ENCODE measurements around the gene DLX5. TPM values are rescaled to one million over a fixed set of nuclear protein-coding genes. Genes with fewer than 3 reads are reported as not detected.

DLX5 gene
- total RNA-seq, 2 experiments from 2014 or later: not detected

DNA sequence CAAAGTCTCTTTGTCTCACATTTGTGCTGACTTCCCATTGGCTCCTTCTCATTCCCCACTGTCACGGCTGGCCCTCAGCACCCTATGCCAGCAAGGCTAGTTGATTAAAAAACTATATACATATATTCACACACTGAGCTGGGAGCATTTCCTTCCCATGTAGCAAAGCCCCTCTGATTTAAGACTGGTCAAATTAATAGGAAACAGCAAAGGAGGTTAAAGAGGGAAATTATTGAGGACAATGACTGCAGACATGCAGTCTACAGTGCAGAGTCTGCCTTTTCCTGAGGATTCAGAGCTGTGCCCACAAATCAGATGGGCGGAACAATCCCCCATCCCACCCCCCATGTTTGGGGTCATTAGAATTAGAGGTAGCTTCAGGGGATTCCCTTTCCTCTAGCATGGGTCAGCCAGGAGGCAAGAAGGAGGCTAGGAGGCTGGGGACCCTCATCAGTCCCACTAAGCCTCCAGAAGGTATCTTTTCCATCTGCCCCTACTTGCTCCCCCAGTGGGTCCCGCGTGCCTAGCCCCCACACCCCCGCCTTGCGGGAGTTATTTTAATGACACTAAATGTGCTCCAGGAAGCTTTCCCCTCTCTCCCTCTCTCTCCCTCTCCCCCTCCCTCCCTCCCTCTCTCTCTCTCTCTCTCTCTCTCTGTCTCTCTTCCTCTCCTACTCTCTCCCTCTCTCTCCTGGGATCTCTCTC lies 29.1 kb downstream of the DLX5 start:
- Mint-ChIP-seq H3K4me3 (no peak overlapping the region), H3K27me3 (peaks cover 88% of the 10 kb centered on the region), H3K9me3 (peaks cover 2% of the 10 kb centered on the region), H3K27ac (no peak overlapping the region), H3K36me3 (ENCODE audit: low read depth) (no peaks in the 10 kb centered on the region), H3K4me1 (ENCODE audit: low read depth) (peaks cover 5% of the 10 kb centered on the region)
- DNase-seq: no peak
- ChIA-PET CTCF (no interaction called here), POLR2A (no interaction called here)
- TF ChIP-seq, protein P1, sequence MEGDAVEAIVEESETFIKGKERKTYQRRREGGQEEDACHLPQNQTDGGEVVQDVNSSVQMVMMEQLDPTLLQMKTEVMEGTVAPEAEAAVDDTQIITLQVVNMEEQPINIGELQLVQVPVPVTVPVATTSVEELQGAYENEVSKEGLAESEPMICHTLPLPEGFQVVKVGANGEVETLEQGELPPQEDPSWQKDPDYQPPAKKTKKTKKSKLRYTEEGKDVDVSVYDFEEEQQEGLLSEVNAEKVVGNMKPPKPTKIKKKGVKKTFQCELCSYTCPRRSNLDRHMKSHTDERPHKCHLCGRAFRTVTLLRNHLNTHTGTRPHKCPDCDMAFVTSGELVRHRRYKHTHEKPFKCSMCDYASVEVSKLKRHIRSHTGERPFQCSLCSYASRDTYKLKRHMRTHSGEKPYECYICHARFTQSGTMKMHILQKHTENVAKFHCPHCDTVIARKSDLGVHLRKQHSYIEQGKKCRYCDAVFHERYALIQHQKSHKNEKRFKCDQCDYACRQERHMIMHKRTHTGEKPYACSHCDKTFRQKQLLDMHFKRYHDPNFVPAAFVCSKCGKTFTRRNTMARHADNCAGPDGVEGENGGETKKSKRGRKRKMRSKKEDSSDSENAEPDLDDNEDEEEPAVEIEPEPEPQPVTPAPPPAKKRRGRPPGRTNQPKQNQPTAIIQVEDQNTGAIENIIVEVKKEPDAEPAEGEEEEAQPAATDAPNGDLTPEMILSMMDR (IDR thresholded peaks at IDR 0.05): no peak
- intact Hi-C loops (cut with micrococcal nuclease): no loop called here
- no peak for ATAC-seq

DNA sequence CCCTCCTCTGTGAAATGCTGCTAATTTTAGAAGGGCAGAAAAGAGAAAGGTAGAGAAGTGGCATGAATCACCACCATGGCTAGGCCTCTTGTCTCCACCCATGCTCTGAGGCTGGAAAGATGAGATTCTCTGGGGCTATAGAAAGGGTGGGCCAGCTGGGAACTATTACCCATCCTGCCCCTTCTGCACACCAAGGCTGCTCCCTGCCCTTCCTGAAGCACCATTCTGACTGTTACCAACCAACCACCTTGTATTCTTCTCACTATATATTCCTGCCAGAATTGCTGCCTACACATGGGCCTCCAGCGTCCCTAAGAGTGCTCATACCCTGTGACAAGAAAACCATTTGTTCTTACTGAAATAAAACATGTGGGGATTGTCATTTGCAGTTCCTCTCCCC lies 30.7 kb downstream of the DLX5 start:
- H3K27ac Mint-ChIP-seq: no peak overlapping the region
- ATAC-seq (no peak), DNase-seq (no peak)
- ChIA-PET POLR2A (interaction anchor here (1.0 kb wide), 2 partner anchors 25 to 26 kb away, joined by 3 read pairs; no protein-coding TSS in a partner anchor), CTCF (no interaction called here)
- TF ChIP-seq, protein P1 (IDR thresholded peaks at IDR 0.05): no peak
- H3K27me3 Mint-ChIP-seq: peaks cover 86% of the 10 kb centered on the region
- no peak overlapping the region for H3K4me3 Mint-ChIP-seq
- peaks cover 2% of the 10 kb centered on the region for H3K9me3 Mint-ChIP-seq
- no peaks in the 10 kb centered on the region for H3K36me3 Mint-ChIP-seq (ENCODE audit: low read depth)
- peaks cover 5% of the 10 kb centered on the region for H3K4me1 Mint-ChIP-seq (ENCODE audit: low read depth)
- intact Hi-C loops (cut with micrococcal nuclease): loop anchor here (5.0 kb wide), 1 partner anchor 33 kb away; no protein-coding TSS in a partner anchor

DNA sequence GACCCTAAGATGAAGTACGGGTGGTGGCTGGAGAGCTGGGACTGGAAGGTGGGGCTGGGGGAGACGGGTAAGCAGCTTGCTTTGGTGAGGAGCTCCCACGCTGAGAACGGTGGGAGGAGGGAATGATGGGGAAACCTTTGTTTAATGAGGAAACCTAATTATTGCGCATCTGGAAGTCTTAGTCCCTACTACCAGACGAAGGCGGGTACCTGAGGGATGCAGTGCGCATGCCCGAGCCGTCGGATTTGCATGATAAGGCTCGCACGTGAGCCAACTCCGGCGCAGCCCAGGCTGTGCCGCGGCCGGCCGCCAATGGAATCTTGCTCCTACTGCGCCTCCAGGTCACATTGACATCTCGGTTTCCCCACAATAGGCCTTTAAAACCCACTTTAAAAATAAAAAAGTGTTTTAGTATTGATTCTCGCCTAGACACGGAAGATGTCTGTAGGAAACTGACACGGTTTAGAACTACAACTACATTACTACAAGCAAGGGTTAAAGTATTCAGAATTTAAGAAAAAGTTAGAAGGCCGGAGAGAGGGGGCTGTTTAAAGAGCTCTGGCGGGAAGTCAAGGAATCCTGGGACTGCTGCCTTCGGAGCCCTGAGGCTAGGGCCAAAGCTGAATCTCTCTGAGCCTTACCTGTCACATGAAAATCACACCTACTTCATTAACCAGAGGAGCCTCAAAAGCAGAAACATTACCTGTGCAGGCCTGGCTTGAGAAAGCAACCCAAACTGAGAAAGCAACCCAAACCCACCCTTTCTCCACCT lies 31.4 kb downstream of the DLX5 start:
- Mint-ChIP-seq H3K27ac (no peak overlapping the region), H3K4me1 (ENCODE audit: low read depth) (peaks cover 3% of the 10 kb centered on the region), H3K36me3 (ENCODE audit: low read depth) (no peaks in the 10 kb centered on the region), H3K4me3 (no peak overlapping the region), H3K27me3 (peaks cover 87% of the 10 kb centered on the region), H3K9me3 (peaks cover 2% of the 10 kb centered on the region)
- ChIA-PET CTCF (interaction anchor here (5.7 kb wide), 1 partner anchor 34 kb away, joined by 22 read pairs; no protein-coding TSS in a partner anchor), POLR2A (interaction anchor here (1.0 kb wide), 1 partner anchor 27 kb away, joined by 3 read pairs; no protein-coding TSS in a partner anchor)
- no peak for DNase-seq
- no peak for ATAC-seq
- intact Hi-C loops (cut with micrococcal nuclease): loop anchor here (5.0 kb wide), 1 partner anchor 34 kb away; no protein-coding TSS in a partner anchor
- TF ChIP-seq, protein P1 (IDR thresholded peaks at IDR 0.05): no peak

DNA sequence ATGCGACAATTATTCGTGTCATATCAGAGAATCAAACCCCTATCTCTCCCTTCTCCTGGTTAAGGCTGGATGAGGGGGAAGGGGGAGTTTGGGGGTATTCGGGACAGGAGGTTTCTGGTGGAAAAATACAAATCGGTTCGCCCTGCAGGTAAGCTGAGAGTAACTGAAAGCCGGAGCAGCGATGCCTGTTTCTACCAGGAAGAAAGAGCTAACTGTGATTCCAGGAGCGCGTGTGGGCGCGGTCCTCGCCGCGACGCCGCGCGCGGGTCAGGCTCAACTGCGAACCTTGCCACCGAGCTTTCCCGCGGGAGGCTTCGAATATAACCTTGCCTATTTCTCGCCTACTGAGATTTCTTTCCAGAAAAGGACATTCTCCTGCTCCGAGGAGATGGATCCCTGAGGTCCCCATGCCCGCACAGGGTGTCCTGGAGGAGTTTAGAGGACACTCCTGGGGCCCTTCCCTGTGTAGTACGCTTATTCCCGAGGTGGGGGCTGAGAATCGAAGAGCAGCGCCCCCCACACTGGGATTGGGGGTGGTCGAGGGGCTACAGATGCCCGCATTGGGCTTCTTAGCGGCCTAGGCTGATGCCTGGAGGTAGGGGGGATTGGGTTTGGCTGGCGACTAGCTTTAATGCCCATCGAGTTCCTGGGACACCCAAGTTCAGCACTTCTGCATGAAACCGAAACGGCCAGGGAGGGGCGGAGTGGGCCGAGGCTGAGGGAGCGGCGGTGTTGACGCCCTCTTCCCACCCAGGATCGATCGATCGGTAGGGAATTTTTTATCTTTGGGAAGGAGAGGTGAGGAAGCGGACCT lies 32.2 kb downstream of the DLX5 start:
- POLR2A ChIA-PET: no interaction called here
- Mint-ChIP-seq H3K9me3 (peaks cover 2% of the 10 kb centered on the region), H3K27me3 (peaks cover 81% of the 10 kb centered on the region), H3K36me3 (ENCODE audit: low read depth) (no peaks in the 10 kb centered on the region), H3K27ac (no peak overlapping the region), H3K4me3 (no peak overlapping the region), H3K4me1 (ENCODE audit: low read depth) (peaks cover 2% of the 10 kb centered on the region)
- intact Hi-C loops (cut with micrococcal nuclease): loop anchor here (5.0 kb wide), 1 partner anchor 35 kb away; no protein-coding TSS in a partner anchor
- CTCF ChIA-PET: interaction anchor here (5.7 kb wide), 1 partner anchor 35 kb away, joined by 22 read pairs; no protein-coding TSS in a partner anchor
- no peak for ATAC-seq
- TF ChIP-seq, protein P1 (IDR thresholded peaks at IDR 0.05): no peak
- no peak for DNase-seq

All from activated CD8-positive, alpha-beta T cell treated with anti-CD3 and anti-CD28 coated beads for 36 hours (primary cell).